GM18508 (cell line): ENCODE data around the gene PANX2.
"Not testable (repeated sequence)": the region's sequence is repeated elsewhere in the genome, so short reads cannot be mapped to it uniquely, and the experiment has no call there.

Experiments used
- ATAC-seq: cut with Tn5 transposase; IDR thresholded peaks from one replicate; pipeline ENCODE4 v1.9.1; 2021; ENCODE audit warnings: moderate number of reproducible peaks; ENCODE audit not compliant: insufficient read depth, unreplicated experiment

PANX2 gene

GRCh38 chr22:50197000-50197800, 26.7 kb downstream of the PANX2 start:
- no peak for ATAC-seq

DNA sequence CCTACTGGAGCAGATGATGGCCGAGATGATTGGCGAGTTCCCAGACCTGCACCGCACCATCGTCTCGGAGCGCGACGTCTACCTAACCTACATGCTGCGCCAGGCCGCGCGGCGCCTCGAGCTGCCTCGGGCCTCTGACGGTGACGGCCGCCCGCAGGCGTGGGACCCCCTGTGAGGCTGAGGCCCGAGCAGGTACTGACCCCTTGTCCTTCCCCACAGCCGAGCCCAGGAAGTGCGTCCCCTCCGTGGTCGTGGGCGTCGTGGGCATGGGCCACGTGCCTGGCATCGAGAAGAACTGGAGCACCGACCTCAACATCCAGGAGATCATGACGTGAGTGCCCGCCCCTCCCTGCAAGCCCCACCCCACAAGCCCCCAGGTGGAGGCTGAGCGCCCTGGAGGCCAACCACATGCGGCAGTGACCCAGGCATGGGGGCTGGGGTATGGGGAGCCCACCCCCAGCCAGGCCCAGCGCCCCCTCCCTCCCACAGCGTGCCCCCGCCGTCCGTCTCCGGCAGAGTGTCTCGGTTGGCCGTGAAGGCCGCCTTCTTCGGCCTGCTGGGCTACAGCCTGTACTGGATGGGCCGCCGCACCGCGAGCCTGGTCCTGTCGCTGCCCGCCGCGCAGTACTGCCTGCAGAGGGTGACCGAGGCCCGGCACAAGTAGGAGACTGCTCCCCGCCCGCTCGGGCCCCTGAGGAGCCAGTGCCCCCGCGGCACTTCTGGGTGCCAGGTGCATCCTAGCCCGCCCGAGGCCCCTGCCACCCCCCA, 27.5 kb downstream of the PANX2 start:
- no peak for ATAC-seq

- no peak for ATAC-seq
These were observed 28.1 kb downstream of the PANX2 start for GRCh38 chr22:50198624-50199017.

DNA sequence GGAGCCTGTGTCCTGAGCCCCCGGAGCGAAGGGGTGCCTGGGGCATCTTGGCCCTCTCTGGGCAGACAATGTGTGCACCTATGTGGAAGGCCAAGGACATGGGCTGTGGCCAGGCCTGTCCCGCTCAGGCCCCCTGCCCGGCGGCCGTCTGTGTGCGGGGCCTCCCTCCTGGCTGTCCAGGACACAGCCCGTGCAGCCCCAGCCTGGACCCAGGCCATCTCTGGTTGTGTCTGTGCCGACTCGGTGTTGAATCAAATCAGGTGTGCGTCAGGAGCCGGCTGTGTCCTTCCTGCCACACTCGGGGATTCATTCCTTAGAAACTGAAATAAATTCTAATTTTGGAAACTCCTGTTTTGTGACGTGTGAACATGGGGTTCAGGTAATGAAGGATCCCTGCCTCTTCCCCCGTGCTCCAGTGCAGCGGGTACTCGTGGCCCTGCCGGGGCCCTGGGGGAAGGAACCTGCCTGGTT, 28.8 kb downstream of the PANX2 start:
- ATAC-seq: no peak

GRCh38 chr22:50199829-50200460, 29.4 kb downstream of the PANX2 start:
- ATAC-seq: no peak

- ATAC-seq: no peak
These were observed 30.1 kb downstream of the PANX2 start, which contains the start of gene SELENOO for GRCh38 chr22:50200461-50201190. SELENOO (plus strand) TSS chr22:50201011; CDS start chr22:50201037, 26 bp downstream.

GRCh38 chr22:50201191-50202129, 30.9 kb downstream of the PANX2 start:
- ATAC-seq: no peak

- no peak for ATAC-seq
These were observed 31.7 kb downstream of the PANX2 start for GRCh38 chr22:50202130-50202666.

GRCh38 chr22:50203288-50203687, 32.8 kb downstream of the PANX2 start:
- no peak for ATAC-seq

DNA sequence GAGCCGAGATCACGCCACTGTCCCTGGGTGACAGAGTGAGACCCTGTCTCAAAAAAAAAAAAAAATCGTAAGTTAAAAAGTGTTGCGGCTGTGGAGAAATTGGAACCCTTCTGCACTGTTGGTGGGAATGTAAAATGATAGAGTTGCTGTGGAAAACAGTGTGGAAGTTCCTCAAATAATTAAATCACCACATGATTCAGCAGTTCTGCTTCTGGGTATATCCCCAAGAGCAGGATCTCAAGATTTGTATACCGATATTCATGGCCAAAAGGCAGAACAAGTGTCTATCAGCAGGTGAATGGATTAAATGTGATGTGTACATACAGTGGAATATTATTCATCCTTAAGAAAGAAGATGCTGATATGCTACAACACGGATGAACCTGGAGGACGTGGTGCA, 34.0 kb downstream of the PANX2 start:
- no peak for ATAC-seq

DNA sequence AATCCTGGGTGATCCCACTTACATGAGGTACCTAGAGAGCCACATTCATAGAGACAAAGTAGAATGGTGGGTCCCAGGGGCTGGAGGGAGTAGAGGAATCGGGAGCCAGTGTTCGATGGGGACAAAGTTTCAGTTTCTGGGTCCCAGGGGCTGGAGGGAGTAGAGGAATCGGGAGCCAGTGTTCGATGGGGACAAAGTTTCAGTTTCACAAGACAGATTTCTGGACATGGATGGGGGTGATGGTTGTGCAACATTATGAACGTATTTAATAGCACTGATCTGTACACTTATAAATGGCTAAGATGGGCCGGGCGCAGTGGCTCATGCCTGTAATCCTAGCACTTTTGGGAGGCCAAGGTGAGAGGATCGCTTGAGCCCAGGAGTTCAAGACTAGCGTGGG, 34.5 kb downstream of the PANX2 start:
- ATAC-seq: not testable (repeated sequence)

DNA sequence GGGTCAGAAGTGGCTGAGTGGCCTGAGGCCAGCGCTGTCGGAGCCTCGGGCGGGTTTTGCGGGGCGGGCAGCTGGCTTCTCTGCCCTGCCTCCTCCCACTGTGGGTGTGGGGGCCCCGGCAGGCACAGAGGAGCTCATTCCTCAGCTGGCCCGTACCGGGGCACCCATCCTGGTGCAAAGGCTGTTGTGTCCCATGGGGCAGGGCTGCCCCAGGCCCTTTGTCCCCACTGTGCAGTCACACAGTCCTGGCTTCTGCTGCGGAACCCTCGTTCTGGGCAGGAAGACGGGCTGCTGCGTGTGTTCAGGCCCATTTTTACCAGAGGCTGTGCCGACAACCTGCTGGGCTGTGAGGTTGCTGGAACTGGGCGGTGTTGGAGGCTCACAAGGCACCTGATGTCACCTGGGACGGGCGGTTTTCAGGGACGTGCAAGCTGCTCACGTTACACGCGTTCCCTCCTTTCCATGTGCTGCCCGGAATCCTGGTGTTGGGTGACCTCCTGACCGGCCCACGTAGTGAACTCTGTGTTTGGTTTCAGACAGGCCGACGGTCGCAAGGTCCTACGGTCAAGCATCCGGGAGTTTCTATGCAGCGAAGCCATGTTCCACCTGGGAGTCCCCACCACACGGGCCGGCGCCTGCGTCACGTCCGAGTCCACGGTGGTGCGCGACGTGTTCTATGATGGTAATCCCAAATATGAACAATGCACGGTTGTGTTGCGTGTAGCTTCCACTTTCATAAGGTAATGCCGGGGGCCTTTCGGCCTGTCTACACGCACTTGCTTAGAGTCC, 35.4 kb downstream of the PANX2 start:
- no peak for ATAC-seq

- ATAC-seq: no peak
These were observed 36.1 kb downstream of the PANX2 start for GRCh38 chr22:50206599-50206998.

GRCh38 chr22:50207383-50208140, 37.0 kb downstream of the PANX2 start:
- ATAC-seq: no peak

DNA sequence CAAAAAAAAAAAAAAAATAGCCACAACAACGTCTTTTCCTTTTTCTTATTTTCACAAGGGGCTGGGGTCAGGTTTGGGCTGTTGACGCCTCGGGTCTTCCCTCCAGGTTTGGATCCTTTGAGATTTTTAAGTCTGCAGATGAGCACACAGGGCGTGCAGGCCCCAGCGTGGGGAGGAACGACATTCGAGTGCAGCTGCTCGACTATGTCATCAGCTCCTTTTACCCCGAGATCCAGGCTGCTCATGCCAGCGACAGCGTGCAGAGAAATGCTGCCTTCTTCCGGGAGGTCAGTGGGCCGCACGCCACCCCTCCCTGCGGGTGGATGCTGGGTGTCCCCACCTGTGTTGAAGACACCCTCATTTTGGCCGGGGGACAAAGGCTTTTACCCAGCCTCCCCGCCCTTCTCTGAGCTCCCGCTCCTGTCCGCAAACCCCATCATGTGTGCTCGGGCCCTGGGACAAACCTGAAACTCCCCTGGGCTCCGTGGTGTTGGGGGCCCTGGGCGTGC, 38.0 kb downstream of the PANX2 start:
- ATAC-seq: no peak

- no peak for ATAC-seq
These were observed 38.7 kb downstream of the PANX2 start for GRCh38 chr22:50208939-50209892.
